Activated T-helper 17 cell treated with anti-CD3 and anti-CD28 coated beads, Interleukin-2, amount 50 U/mL, for 72 hours (primary cell): ENCODE measurements around the gene CD48. TPM values are rescaled to one million over a fixed set of nuclear protein-coding genes. Genes with fewer than 3 reads are reported as not detected.

Experiments used
- ATAC-seq: fragments of 150-1000 bp; cut with Tn5 transposase; replicated peaks from 2 replicates; pipeline ENCODE4 v1.10.0; 2021; ENCODE audit warnings: mild to moderate bottlenecking, moderate library complexity
- H3K27ac Mint-ChIP-seq: one replicate; pipeline ENCODE4 v1.8.0; 2022; ENCODE audit warnings: mixed read lengths
- H3K27me3 Mint-ChIP-seq: one replicate; pipeline ENCODE4 v1.8.0; 2022; ENCODE audit warnings: mixed read lengths
- H3K36me3 Mint-ChIP-seq: one replicate; pipeline ENCODE4 v1.8.0; 2022; ENCODE audit warnings: low read depth, mild to moderate bottlenecking, mixed read lengths
- H3K4me1 Mint-ChIP-seq: one replicate; pipeline ENCODE4 v1.8.0; 2022; ENCODE audit warnings: mixed read lengths
- H3K4me3 Mint-ChIP-seq: one replicate; pipeline ENCODE4 v1.8.0; 2022; ENCODE audit warnings: mild to moderate bottlenecking, mixed read lengths
- H3K9me3 Mint-ChIP-seq: one replicate; pipeline ENCODE4 v1.8.0; 2022; ENCODE audit warnings: mixed read lengths
- total RNA-seq, 2 donors: library from RNA; stranded (reverse); gene quantifications; one replicate each; pipeline ENCODE4 v1.2.3, GENCODE V29; 2022

Gene CD48
- total RNA-seq, 2 donors from 2014 or later = 151 to 179 TPM

GRCh38 chr1:160637821-160638539 is 73.6 kb downstream of the CD48 start:
- Mint-ChIP-seq H3K27ac (peak overlapping the region; percentile 89), H3K4me3 (peak overlapping the region; percentile 79), H3K36me3 (peaks cover 100% of the 10 kb centered on the region), H3K9me3 (no peaks in the 10 kb centered on the region), H3K27me3 (no peaks in the 10 kb centered on the region), H3K4me1 (peaks cover 62% of the 10 kb centered on the region)
- ATAC-seq = peak; percentile 49

- peak overlapping the region; percentile 89 for H3K27ac Mint-ChIP-seq
- peak overlapping the region; percentile 79 for H3K4me3 Mint-ChIP-seq
- no peak for ATAC-seq
- no peaks in the 10 kb centered on the region for H3K9me3 Mint-ChIP-seq
- peaks cover 100% of the 10 kb centered on the region for H3K36me3 Mint-ChIP-seq
- peaks cover 61% of the 10 kb centered on the region for H3K4me1 Mint-ChIP-seq
- H3K27me3 Mint-ChIP-seq = no peaks in the 10 kb centered on the region
Observed at GRCh38 chr1:160637065-160637464, 74.6 kb downstream of the CD48 start.

GRCh38 chr1:160636547-160636946 is 75.1 kb downstream of the CD48 start:
- H3K9me3 Mint-ChIP-seq = no peaks in the 10 kb centered on the region
- ATAC-seq = no peak
- peaks cover 100% of the 10 kb centered on the region for H3K36me3 Mint-ChIP-seq
- peak overlapping the region; percentile 89 for H3K27ac Mint-ChIP-seq
- no peaks in the 10 kb centered on the region for H3K27me3 Mint-ChIP-seq
- H3K4me1 Mint-ChIP-seq = peaks cover 65% of the 10 kb centered on the region
- H3K4me3 Mint-ChIP-seq = peak overlapping the region; percentile 79

DNA sequence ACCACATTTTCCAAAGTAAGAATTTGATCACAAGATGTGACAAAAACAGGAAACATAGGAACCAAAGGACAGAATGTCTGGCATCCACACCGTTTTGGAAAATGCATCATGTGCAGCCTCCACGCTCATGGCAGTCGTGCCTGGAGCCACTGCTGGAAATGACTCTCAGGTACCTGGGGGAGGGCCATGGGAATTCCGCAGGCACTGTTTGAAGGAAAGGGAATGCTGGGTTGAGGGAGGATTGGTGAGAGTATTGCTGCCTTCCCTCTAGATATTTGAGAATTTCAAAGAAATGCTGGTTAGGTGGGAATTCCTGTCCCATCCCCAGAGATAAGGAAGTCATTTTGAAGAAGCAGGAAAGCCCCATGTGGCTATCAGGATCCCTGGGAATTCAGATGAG is 75.5 kb downstream of the CD48 start:
- Mint-ChIP-seq H3K27me3 (no peaks in the 10 kb centered on the region), H3K9me3 (no peaks in the 10 kb centered on the region), H3K4me3 (peak overlapping the region; percentile 79), H3K4me1 (peaks cover 70% of the 10 kb centered on the region), H3K36me3 (peaks cover 100% of the 10 kb centered on the region), H3K27ac (peak overlapping the region; percentile 89)
- no peak for ATAC-seq

- Mint-ChIP-seq H3K27me3 (no peaks in the 10 kb centered on the region), H3K9me3 (no peaks in the 10 kb centered on the region), H3K36me3 (peaks cover 100% of the 10 kb centered on the region), H3K4me3 (peak overlapping the region; percentile 79), H3K27ac (peak overlapping the region; percentile 89), H3K4me1 (peaks cover 71% of the 10 kb centered on the region)
- peak; percentile 23 for ATAC-seq
Observed at GRCh38 chr1:160634543-160635491, 76.8 kb downstream of the CD48 start.

DNA sequence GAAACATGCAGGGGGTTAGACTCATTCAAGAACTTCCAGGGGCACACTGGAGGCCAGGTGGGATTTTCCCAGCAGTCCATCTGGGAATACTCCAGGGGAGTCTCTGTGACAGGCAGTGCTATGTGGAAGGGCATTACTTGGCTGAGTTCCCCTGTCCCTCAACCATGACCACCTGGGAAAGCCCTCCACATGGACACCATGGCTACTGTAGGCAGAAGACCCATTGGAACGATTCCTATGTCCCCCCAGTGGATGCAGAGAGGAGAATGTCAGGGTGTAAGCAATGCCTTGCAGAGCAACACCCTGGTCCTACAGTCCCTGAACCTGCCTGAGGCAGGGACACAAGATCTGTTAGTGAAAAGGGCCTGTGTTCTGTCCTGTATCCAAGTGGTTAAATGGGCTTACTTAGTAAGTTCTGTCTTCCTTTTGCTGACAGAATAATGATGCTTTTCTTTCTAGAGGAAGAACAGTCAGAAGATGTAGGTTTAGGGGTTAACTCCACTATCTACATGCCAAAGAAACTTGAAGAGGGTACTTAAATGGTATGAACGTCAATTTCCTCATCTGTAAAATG is 78.2 kb downstream of the CD48 start:
- H3K27ac Mint-ChIP-seq = peak overlapping the region; percentile 89
- H3K36me3 Mint-ChIP-seq = peaks cover 100% of the 10 kb centered on the region
- peak overlapping the region; percentile 79 for H3K4me3 Mint-ChIP-seq
- H3K9me3 Mint-ChIP-seq = no peaks in the 10 kb centered on the region
- H3K4me1 Mint-ChIP-seq = peaks cover 59% of the 10 kb centered on the region
- no peaks in the 10 kb centered on the region for H3K27me3 Mint-ChIP-seq
- ATAC-seq = no peak

GRCh38 chr1:160631983-160632625 is 79.5 kb downstream of the CD48 start:
- ATAC-seq = no peak
- H3K4me3 Mint-ChIP-seq = peak overlapping the region; percentile 79
- H3K27me3 Mint-ChIP-seq = no peaks in the 10 kb centered on the region
- no peaks in the 10 kb centered on the region for H3K9me3 Mint-ChIP-seq
- peak overlapping the region; percentile 98 for H3K27ac Mint-ChIP-seq
- peaks cover 56% of the 10 kb centered on the region for H3K4me1 Mint-ChIP-seq
- H3K36me3 Mint-ChIP-seq = peaks cover 100% of the 10 kb centered on the region

GRCh38 chr1:160630523-160631451 is 80.8 kb downstream of the CD48 start:
- Mint-ChIP-seq H3K4me1 (peaks cover 62% of the 10 kb centered on the region), H3K36me3 (peaks cover 100% of the 10 kb centered on the region), H3K9me3 (no peaks in the 10 kb centered on the region), H3K27ac (peak overlapping the region; percentile 98), H3K27me3 (no peaks in the 10 kb centered on the region), H3K4me3 (peak overlapping the region; percentile 79)
- no peak for ATAC-seq

GRCh38 chr1:160629286-160630210 is 82.1 kb downstream of the CD48 start:
- no peaks in the 10 kb centered on the region for H3K9me3 Mint-ChIP-seq
- H3K27me3 Mint-ChIP-seq = no peaks in the 10 kb centered on the region
- peak; percentile 10 for ATAC-seq
- peak overlapping the region; percentile 79 for H3K4me3 Mint-ChIP-seq
- peaks cover 100% of the 10 kb centered on the region for H3K36me3 Mint-ChIP-seq
- H3K4me1 Mint-ChIP-seq = peaks cover 65% of the 10 kb centered on the region
- peak overlapping the region; percentile 98 for H3K27ac Mint-ChIP-seq

- ATAC-seq = no peak
- Mint-ChIP-seq H3K4me1 (peaks cover 65% of the 10 kb centered on the region), H3K27me3 (no peaks in the 10 kb centered on the region), H3K36me3 (peaks cover 100% of the 10 kb centered on the region), H3K4me3 (peak overlapping the region; percentile 79), H3K27ac (peak overlapping the region; percentile 98), H3K9me3 (no peaks in the 10 kb centered on the region)
Observed at GRCh38 chr1:160628799-160629263, 82.8 kb downstream of the CD48 start.
